Ascending aorta (tissue), 2 donors: Measurements from ENCODE around the gene SRC. TPM values are rescaled to one million over a fixed set of nuclear protein-coding genes. Genes with fewer than 3 reads are reported as not detected.
"Not testable (repeated sequence)": the region's sequence is repeated elsewhere in the genome, so short reads cannot be mapped to it uniquely, and the experiment has no call there.

Experiments
- DNase-seq, 2 donors: peaks; one replicate each; pipeline ENCODE4 v3.0.0-alpha.2; 2019; ENCODE audit warnings: low spot score in 2 of 2
- H3K27ac ChIP-seq, 2 donors: fragments of 200-600 bp; sonication (generic); one replicate each; pipeline ENCODE4 v1.5.1; 2016 to 2017; ENCODE audit warnings: mild to moderate bottlenecking in 1 of 2
- H3K27me3 ChIP-seq: fragments of 200-600 bp; sonication (generic); one replicate; pipeline ENCODE4 v1.5.1; 2017
- H3K36me3 ChIP-seq, 2 donors: fragments of 200-600 bp; sonication (generic); one replicate each; pipeline ENCODE4 v1.5.1; 2016
- H3K4me1 ChIP-seq, 2 donors: fragments of 200-600 bp; sonication (generic); one replicate each; pipeline ENCODE4 v1.5.1; 2016 to 2017; ENCODE audit warnings: mild to moderate bottlenecking in 1 of 2
- H3K4me3 ChIP-seq, 2 donors: fragments of 200-600 bp; sonication (generic); one replicate each; pipeline ENCODE4 v1.5.1; 2016 to 2017; ENCODE audit warnings: mild to moderate bottlenecking in 1 of 2
- H3K9me3 ChIP-seq, 2 donors: fragments of 200-600 bp; sonication (generic); one replicate each; pipeline ENCODE4 v1.5.1; 2016
- CTCF ChIP-seq, 3 experiments: fragments of 200-600 bp in 2 of 3; fragments of 450-650 bp in 1 of 3; sonication (generic) in 2 of 3; IDR thresholded peaks; one replicate each; pipeline ENCODE4 v1.5.1; 2016 to 2019; ENCODE audit warnings: antibody characterized with exemption in 3 of 3, mild to moderate bottlenecking in 1 of 3, moderate library complexity in 1 of 3
- intact Hi-C: fragments of 100-400 bp; cut with DNase I; formaldehyde crosslinking; loops from one replicate; pipeline ENCODE4 v1.15.1; 2023
- total RNA-seq: library from RNA; depleted of rRNA; stranded (reverse); fragments of >200 nt; gene quantifications from one replicate; pipeline ENCODE4 v1.1.0, GENCODE V29; 2016

The SRC gene
- total RNA-seq, 1 donor from 2014 or later: 67.4 TPM

GRCh38 chr20:37337208-37337991 lies 8.5 kb upstream of the SRC start:
- H3K27ac ChIP-seq: no peak overlapping the region
- DNase-seq: no peak
- H3K27me3 ChIP-seq: no peaks in the 10 kb centered on the region
- intact Hi-C loops: no loop called here
- H3K9me3 ChIP-seq: no peaks in the 10 kb centered on the region
- TF ChIP-seq CTCF (IDR thresholded peaks at IDR 0.05): no peak
- H3K4me1 ChIP-seq: no peaks in the 10 kb centered on the region
- H3K4me3 ChIP-seq: no peak overlapping the region
- H3K36me3 ChIP-seq: no peaks in the 10 kb centered on the region

GRCh38 chr20:37338380-37338779 lies 7.6 kb upstream of the SRC start:
- intact Hi-C loops, H3K36me3 ChIP-seq, H3K9me3 ChIP-seq, H3K4me3 ChIP-seq, H3K4me1 ChIP-seq, DNase-seq, H3K27ac ChIP-seq, H3K27me3 ChIP-seq: not testable (repeated sequence)

- Histone ChIP-seq H3K27me3 (no peaks in the 10 kb centered on the region), H3K36me3 (no peaks in the 10 kb centered on the region), H3K4me3 (no peak overlapping the region), H3K9me3 (no peaks in the 10 kb centered on the region), H3K27ac (no peak overlapping the region), H3K4me1 (no peaks in the 10 kb centered on the region)
- intact Hi-C loops: no loop called here
- TF ChIP-seq CTCF (IDR thresholded peaks at IDR 0.05): no peak
- no peak for DNase-seq
These were observed 6.7 kb upstream of the SRC start for GRCh38 chr20:37339208-37339607.

- H3K27me3 ChIP-seq, DNase-seq, intact Hi-C loops: not testable (repeated sequence)
These were observed 6.2 kb upstream of the SRC start for GRCh38 chr20:37339764-37340109.

GRCh38 chr20:37340998-37341397 lies 4.9 kb upstream of the SRC start:
- Histone ChIP-seq H3K27ac (no peak overlapping the region), H3K36me3 (no peaks in the 10 kb centered on the region), H3K4me3 (no peak overlapping the region), H3K9me3 (no peaks in the 10 kb centered on the region), H3K27me3 (no peaks in the 10 kb centered on the region), H3K4me1 (peaks cover 2 to 5% of the 10 kb centered on the region in 2 donors)
- DNase-seq: no peak
- no peak for TF ChIP-seq CTCF (IDR thresholded peaks at IDR 0.05)
- intact Hi-C loops: no loop called here

More at GRCh38 chr20:37339764-37340109, 6.2 kb upstream of the SRC start:
- H3K36me3 ChIP-seq, H3K4me3 ChIP-seq, H3K9me3 ChIP-seq, H3K4me1 ChIP-seq, H3K27ac ChIP-seq: not testable (repeated sequence)

- intact Hi-C loops: no loop called here
- H3K9me3 ChIP-seq: no peaks in the 10 kb centered on the region
- H3K27me3 ChIP-seq: no peaks in the 10 kb centered on the region
- no peak for TF ChIP-seq CTCF (IDR thresholded peaks at IDR 0.05)
- no peaks in the 10 kb centered on the region for H3K36me3 ChIP-seq
- no peak overlapping the region for H3K4me3 ChIP-seq
- peaks cover 3 to 5% of the 10 kb centered on the region in 2 donors for H3K4me1 ChIP-seq
- H3K27ac ChIP-seq: no peak overlapping the region
- DNase-seq: no peak
These were observed 4.3 kb upstream of the SRC start for GRCh38 chr20:37341632-37342031.
